NCI-H345 treated with DMSO at 0.1 percent for 48 hours (cell line): ENCODE data around the gene CRIP3.

ENCODE experiments used
- DNase-seq: peaks from one replicate; lab custom pipeline; 2025; ENCODE audit not compliant: unreplicated experiment; lab: John Stamatoyannopoulos, UW

Gene CRIP3

DNA sequence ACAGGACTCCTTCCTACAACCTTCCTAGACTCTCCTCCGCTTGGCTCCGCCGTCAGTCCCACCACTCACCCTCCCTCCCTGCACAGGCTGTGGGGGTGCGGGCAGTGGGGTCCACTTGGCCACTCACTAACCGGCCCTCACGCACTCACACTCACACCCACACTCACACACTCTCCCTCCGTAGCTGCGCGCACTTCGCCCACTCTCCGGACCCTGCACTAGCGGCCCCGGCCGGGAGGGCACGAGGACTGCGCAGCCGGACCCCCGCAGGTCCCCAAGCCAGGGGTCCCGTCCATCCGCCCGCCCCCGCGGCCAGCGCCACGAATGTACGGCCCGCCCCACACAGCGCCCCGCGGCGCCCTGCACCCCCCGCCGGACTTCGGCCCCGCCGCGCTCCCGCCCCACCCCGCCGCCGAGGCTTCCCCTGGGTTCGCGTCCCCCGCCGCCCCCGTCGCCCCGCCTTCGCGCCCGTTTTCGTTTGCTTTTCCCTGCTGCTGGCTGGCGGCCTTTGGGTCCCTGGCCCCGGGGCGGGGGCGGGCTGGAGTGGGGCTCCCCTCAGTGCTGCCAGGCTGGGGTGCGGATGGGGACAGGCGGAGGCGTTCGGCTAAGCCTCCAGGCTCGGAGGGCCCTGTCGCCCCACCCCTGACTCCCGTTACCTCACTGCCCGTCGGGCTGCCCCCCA is 33.6 kb downstream of the CRIP3 start:
- DNase-seq, result no peak

DNA sequence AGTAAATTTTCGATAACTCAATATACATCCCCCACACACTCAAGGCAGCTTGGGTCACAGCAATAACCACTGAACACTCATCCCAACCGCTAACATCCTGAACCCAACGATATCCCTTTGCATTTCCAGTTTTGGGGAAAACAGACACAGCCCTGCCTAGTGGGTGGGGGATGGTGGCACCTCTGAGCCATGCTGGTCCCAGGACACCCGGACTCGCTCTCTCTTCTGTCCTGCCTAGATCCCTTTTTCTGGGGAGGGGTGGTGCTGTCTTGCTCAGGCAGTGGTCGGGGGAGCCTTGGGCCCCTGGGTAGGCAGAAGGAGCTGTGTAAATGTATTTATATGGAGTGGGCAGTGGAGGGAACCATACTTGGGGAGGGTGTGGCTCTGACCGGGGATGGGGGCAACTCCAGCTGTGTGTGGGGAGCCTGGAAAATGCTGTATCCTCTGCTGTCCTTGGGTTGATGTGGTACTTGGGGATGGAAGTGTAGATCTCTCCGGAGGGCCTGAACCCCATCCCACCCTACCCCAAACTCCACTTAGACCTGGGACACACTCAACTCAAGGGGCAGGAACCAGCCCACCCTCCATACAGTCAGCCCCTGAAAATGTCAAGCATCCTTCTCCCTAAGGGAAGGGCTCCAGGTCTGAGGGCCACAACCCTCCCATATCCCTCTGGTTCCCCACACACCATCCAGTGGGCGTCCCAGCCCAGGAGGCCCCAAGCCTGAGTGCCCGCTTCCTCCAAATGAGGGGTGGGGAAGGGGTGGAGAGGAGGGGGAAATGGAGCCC is 34.3 kb downstream of the CRIP3 start:
- no peak for DNase-seq

DNA sequence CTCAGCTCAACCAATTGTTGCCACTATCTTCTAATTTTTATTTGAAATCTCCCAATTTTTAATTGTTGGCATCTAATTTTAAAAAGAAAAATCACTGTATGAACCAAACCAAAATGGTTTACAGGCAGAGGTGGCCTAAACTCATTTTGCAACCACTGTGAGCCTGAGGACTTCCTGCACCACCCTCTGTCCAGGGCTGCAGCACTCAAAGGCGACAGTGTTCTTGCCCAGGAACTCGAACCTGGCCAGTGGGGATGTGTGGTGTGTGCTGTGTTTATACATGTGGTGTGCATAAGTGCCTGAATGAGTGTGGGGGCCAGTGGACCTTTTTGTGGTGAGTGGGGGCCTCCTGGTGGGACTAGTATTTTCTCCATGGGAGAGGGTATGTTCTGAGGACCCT is 34.9 kb downstream of the CRIP3 start:
- no peak for DNase-seq

DNA sequence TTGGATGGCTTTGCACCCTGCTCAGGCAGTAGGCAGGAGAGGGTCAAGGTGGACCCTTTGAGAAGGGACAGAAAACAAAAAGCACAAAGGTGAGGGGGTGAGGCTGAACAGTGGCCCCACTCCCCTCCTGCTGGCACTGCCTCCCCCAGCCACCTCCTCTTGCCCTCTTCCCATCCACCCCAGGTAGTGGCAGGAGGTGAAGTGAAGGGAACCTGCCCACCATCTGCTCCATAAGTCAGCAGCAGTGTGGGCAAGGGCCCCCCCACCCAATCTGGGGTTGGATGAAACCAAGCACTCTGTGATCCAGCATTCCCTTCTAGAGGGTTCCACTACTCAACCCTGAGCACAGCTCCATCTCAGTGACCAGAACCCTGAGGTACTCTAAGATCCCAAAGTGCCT is 36.7 kb downstream of the CRIP3 start:
- DNase-seq, result no peak

DNA sequence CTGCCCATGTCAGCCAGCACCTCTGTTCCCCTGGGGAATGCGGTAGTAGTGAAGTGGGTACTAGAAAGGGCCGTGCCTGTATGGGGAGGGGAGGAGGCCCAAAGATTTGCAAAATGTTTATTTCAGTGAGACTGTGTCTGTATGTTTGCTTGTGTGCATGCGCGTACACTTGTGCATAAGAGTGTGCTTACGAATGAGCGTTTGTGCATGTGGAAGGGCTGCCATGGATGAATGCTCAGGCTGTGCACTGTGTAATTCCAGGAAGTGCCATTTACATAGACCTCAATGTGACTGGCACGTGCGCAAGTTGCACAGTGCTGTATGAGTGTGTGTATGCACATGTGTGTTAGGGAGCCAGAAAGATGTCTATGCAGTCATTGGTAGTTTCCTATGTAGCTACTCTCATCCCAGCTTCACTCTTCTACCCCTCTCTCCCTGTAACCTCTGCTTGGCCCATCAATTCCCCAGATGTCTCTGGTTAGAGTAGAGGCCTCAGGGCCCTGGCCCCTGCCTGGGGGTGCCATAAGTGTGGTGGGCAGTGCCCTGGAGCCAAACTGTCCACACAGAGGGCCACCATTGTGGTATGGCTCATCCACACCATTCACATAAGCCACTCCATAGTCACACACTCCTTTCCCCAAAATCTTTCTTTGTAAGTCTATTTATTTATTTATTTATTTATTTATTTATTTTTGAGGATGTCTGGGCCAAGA is 37.4 kb downstream of the CRIP3 start:
- DNase-seq, result no peak

DNA sequence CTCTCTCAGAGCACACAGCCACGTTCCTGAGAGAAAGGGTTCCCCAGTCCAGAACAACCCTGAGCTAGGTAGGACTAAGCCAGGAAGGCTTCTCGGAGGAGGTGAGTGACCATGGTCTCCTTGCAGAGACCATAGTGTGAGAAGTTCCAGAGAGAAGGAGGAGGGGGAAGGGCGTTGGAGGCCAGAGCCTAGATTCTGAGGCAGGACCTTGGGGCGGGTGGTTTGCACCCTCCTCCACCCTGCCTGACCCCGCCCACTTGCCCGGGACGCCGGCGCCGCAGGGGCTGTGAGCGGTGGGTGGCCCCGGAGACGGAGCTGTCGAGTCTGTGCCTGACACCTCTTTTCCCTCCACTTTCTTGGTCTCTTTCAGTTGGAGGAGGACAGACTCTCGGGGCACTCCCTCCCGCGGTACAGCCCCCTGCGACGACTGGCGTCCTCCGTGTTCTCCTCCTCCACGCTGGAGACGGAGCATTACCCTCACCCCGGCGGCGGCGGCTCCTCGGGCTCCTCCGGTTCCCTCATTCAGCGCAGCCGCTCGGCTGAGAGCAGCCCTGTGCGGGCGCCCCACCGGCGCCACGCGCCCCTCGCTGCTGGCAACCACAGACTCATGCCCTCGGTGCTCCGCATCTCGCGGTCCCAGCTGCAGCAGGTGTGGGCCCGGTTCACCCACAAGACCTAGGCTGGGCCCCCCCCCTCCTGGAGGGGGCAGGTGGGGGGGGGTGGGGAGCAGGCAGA is 39.2 kb downstream of the CRIP3 start:
- no peak for DNase-seq

DNA sequence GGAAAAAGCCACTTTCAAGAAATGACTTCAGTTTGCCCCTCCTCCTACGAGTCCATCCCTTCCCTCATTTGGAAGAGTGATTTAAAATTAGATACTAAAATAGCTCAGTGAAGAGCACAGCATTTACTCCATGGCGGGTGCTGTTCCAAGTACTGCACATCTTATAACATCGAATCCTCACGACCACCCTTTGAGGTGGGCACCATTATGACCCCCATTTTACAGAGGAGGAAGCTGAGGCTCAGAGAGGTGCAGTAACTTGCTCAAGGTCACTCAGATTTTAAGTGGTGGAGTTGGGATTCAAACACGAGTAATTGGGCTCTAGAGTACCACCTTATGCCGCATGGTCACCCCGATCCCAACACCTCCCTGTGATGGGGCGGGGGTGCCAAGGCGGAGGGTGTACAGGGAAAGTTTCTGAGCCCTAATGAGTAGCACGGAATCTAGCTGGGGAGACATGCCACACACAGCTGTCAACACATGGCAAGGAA is 39.8 kb downstream of the CRIP3 start:
- DNase-seq, result no peak

DNA sequence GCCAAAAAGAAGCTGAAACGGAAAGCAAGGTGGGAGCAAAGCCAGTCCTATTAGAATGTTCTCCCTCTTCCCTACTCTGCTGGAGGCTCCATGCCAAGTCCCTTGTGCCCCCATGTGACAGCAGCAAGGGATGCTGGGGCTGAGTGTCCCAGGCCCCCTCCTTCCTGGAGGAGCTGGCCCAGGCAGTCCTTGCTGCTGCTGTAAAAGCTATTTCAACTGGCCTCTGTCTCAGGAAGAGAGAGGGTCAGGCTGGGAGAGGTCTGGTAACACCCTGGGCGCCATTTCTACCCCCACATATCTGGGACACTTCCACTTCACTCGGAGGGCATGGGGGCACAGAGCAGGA is 40.3 kb downstream of the CRIP3 start:
- no peak for DNase-seq

DNA sequence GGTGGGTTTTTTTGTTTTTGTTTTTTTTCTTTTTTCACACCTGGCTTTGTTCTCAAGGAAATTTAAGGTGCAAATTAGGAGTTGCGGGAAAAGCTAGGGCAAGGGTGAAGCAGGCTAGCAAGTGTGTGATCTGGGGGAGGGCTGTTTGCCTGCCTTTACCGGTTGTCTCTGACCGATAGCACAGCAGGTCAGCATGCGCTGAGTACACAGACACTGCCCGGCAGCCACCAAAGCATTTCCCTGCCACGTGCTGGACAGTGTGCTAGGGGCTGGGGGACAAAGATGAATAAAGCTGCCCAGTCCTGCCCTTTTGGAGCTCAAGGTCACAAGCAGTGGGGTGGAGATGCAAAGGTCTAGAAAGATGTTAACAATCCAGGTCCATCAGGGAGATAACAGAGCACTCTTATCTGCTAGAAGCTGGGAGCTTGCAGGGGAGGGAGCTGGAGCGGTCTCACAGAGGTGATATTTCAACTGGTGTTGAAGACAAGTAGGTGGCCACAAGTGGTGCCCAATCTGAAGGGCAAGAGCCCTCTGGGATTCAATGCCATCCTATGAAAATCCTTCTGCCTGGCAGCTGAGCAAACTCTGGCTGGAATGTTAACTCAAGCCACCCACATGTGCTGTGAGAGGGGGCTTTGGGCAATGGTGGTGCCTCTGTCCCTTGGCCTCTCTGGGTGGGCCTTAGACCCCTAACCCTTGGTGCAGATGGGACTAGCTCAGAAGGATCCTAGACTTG is 40.8 kb downstream of the CRIP3 start:
- DNase-seq, result no peak

DNA sequence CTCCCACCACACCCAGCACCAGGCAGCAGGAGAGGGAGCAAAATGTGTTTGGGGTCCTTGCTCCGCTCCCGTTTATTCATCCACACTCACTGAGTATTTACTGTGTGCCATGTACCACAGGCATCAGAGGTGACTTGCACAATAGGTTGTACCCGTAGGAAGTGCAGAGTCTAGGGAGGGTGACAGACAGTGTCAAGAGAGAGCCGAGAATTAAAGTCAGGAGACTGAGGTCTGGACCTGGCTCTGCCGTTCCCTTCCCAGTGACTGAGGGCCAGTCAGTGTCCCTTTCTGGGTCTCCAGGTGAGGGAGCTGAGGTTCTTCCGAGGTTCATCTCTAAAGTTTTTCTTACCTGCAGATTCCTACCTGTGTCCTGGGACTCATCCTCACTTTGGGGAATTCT is 43.1 kb downstream of the CRIP3 start:
- no peak for DNase-seq

DNA sequence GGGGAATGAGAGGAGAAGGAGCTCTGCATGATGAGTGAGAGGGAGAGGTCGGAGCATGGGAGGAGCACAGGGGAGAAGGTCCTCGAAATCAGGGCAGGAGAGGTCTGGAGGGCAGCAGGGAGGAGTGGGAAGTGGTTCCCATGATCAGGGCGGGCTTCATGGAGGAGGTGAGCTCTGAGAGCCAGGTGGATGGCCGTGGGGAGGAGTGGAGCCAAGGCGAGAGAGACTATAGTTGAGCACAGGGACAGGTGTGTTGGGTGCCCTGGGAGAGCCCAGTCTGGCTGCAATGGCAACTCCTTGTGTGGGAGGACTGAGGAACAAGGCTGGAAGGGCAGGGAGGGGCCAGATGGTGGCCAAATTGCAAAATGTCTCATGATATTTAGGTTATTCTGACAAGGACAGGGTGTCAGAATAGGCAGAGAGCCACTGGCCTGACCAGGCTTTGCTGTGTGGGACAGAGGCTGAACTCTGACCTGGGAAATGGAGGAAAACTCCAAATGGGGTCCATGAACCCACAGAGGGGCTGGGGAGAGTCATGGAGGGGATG is 44.0 kb downstream of the CRIP3 start:
- DNase-seq, result no peak

DNA sequence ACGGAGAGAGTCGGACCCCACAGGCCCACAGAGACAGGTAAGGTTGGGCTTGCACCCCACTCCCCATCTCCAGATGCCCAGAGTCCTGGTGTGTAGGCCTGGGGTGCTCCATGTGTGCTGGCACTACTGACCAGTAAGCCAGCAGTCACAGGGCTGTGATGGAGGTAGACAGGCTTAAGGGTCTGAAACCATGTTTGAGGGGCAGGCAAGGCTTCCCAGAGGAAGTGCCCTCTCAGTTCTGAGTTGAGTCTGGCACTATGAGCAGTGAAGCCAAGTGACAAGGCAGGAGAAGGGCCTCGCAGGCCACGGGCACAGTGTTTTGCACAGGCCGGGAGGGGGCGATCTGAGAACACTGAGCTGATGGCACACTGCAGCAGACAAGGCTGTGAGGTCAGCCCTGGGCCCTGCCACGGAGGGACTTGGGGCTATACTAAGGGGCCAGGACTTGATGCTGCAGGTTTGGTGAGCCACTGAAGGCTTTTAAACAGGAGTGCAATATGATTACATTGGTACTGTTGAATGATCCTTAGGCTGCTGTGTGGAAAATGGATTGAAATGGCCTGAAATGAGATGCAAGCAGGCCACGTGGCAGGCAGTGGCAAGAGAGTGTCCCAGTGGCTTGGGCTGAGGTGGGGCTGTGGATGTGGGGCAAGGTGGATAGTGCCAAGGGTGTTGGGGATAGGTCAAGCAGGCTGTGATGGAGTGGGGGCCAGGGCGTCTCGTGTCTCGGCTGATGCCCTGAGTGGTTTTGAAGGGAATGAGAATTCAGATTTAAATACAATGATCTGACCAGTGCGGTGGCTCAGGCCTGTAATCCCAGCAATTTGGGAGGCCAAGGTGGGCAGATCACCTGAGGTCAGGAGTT is 45.1 kb downstream of the CRIP3 start:
- no peak for DNase-seq

DNA sequence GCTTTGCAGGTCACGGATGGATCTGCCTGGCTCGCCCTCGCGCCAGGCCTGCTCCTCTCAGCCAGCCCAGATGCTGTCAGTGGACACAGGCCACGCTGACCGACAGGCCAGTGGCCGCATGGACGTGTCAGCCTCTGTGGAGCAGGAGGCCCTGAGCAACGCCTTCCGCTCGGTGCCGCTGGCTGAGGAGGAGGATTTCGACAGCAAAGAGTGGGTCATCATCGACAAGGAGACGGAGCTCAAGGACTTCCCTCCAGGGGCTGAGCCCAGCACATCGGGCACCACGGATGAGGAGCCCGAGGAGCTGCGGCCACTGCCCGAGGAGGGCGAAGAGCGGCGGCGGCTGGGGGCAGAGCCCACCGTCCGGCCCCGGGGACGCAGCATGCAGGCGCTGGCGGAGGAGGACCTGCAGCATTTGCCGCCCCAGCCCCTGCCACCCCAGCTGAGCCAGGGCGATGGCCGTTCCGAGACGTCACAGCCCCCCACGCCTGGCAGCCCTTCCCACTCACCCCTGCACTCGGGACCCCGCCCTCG is 45.8 kb downstream of the CRIP3 start:
- no peak for DNase-seq

DNA sequence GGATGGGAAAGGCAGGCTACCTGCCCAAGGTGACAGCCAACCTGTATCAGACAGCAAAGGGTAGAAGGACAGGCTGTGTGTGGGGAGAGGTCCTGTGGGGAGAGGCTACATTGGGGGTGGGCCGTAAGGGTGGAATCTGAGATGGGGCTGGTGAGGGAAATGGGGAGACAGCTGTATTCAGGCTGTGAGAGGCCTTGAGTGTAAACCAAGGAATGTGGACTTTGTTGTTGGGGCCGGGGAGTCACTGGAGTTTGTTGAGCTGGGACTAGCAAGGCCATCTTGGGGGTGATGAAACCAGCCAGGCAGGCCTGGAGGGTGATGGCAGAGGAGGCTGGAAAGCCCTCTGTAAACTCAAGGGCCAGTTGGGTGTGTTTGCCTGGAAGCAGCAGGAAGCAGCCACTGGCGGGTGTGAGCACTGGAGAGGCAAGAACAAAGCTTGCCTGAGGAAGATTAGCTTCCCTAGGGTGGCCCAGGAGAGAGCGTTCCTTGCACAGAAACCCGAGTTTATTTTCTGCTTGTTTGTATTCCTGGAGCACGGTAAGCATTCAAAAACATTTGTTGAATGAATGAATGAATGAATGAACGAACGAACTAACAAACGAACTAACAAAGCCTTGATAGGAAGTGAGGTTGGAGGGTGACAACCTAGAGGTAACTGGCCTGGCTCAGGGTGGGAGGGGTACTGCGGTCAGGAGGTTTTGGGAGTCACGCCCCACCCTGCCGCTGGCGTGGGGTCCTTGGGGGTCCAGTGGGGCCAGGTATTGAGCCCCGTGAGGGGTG is 46.4 kb downstream of the CRIP3 start:
- DNase-seq, result no peak

DNA sequence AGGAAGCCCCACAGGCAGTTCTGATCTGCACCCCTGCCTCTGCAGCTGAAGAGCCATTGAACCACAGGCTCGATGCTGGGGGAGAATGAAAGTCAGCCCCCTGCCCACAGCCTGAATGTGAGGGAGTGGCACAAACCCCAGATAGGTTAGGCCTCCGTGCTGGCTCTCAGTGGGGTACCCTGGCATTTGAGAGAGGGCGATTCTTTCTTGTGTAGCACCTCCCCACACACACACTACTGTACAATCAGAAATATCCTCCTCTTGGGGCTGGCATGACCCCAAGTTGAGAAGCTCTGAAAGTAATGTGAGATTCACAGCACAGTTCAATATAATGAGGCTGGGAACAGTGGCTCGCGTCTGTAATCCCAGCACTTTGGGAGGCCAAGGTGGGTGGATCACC is 47.4 kb downstream of the CRIP3 start:
- DNase-seq, result no peak

DNA sequence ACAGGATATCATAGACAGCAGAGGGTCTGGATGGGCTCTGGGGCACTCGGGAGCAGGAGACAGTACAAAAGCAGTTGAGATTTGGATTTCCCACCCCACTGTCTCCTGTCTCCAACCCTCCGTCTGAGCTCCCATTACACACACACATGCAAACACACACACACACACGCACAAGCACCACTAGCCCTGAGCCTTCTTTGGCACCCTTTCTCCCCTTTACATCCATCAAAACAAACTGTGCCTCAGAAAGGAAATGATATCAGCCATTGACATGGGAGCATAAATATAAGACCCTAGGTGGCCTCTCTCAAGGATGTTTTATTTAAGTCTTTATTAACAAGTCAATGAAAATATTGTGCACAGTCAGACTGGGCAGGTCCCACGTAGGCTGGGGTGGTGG is 47.8 kb downstream of the CRIP3 start:
- DNase-seq, result no peak

DNA sequence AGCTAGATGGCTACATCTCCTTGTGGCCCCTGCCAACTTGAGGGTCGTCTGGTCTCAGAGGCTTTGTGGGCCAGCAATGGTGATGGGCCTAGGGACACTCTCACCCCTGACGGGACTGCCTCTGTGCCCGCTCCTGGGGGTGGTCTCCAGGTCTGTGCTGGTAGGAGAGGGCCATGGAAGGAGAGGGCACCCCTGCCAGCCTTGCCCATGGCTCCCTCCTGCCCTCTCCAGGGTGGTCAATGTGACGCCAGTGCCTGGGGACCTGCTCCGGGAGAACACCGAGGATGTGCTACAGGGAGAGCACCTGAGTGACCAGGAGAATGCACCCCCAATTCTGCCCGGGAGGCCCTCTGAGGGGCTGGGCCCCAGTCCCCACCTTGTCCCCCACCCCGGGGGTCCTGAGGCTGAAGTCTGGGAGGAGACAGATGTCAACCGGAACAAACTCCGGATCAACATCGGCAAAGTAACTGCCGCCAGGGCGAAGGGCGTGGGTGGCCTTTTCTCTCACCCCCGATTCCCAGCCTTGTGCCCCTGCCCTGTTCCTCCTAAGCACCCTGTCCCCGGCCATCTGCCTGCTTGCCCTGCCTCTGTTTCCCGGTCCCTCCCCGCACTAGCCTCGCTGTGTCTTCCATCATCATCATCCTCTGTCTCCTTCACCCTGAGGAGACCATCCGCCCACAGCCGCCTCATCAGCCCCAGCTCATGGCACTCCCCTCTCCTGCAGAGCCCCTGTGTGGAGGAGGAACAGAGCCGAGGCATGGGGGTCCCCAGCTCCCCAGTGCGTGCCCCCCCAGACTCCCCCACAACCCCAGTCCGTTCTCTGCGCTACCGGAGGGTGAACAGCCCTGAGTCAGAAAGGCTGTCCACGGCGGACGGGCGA is 49.6 kb downstream of the CRIP3 start:
- no peak for DNase-seq
